IMR-90 (cell line): ENCODE results near the gene DHFR. TPM values are rescaled to one million over a fixed set of nuclear protein-coding genes. Genes with fewer than 3 reads are reported as not detected.

Source experiments
- ATAC-seq: fragments of 200-7000 bp; cut with Tn5 transposase; 2 replicates; pipeline ENCODE4 v1.9.1; 2020; ENCODE audit warnings: low read depth, mild to moderate bottlenecking, moderate library complexity
- BruUV-seq: library from RNA; stranded (reverse); fragments of 400-500 nt; replicated peaks from 2 replicates; lab custom pipeline; 2021; lab: Mats Ljungman, UMichigan
- CTCF ChIA-PET: fragments of 300-600 bp; formaldehyde crosslinking; extraction: SDS; loops from one replicate; lab custom pipeline; 2021; ENCODE audit warnings: antibody characterized with exemption; lab: Yijun Ruan, JAX
- POLR2A ChIA-PET: fragments of 300-600 bp; sonication (Branson Sonifier 250); formaldehyde crosslinking; loops from one replicate; lab custom pipeline; 2022; ENCODE audit warnings: antibody characterized with exemption; ENCODE audit not compliant: unreplicated experiment; lab: Charles Lee
- DNase-seq: peaks from one replicate; pipeline ENCODE4 v3.0.0; 2013
- H2AFZ ChIP-seq: replicated peaks from 2 replicates; pipeline ENCODE3; 2013; ENCODE audit warnings: low read length, mild to moderate bottlenecking; ENCODE audit not compliant: poor library complexity
- H2AK5ac ChIP-seq: 2 replicates; pipeline ENCODE4 v1.6.1; 2013; ENCODE audit warnings: low read depth, low read length, inconsistent platforms
- H2AK9ac ChIP-seq: replicated peaks from 2 replicates; pipeline ENCODE3; 2013; ENCODE audit warnings: mild to moderate bottlenecking, low read depth, low read length, moderate library complexity; ENCODE audit not compliant: poor library complexity
- H2BK120ac ChIP-seq: 2 replicates; pipeline ENCODE4 v1.6.1; 2013; ENCODE audit warnings: low read depth, low read length, inconsistent platforms
- H2BK15ac ChIP-seq: 3 replicates; pipeline ENCODE4 v1.6.1; 2013; ENCODE audit warnings: low read depth, low read length, inconsistent platforms
- H2BK20ac ChIP-seq: 2 replicates; pipeline ENCODE4 v1.6.1; 2013; ENCODE audit warnings: low read depth, mild to moderate bottlenecking, inconsistent platforms, low read length, moderate library complexity
- H2BK5ac ChIP-seq: 2 replicates; pipeline ENCODE4 v1.6.1; 2013; ENCODE audit warnings: mild to moderate bottlenecking, low read depth, low read length, inconsistent platforms; ENCODE audit not compliant: poor library complexity, severe bottlenecking
- H3K14ac ChIP-seq: replicated peaks from 2 replicates; pipeline ENCODE4 v1.6.1; 2013; ENCODE audit warnings: low read depth, low read length, inconsistent platforms
- H3K18ac ChIP-seq: 2 replicates; pipeline ENCODE4 v1.6.1; 2013; ENCODE audit warnings: low read depth, low read length, control low read depth
- H3K23ac ChIP-seq: 2 replicates; pipeline ENCODE4 v1.6.1; 2013; ENCODE audit warnings: low read depth, low read length, inconsistent platforms
- H3K27ac ChIP-seq: 2 replicates; pipeline ENCODE4 v1.5.1; 2013; ENCODE audit warnings: mild to moderate bottlenecking, control low read depth, low read length; ENCODE audit not compliant: insufficient read depth
- H3K27me3 ChIP-seq: 2 replicates; pipeline ENCODE4 v1.6.1; 2013; ENCODE audit warnings: low read length; ENCODE audit not compliant: control insufficient read depth, insufficient read depth
- H3K36me3 ChIP-seq: 2 replicates; pipeline ENCODE4 v1.6.1; 2013; ENCODE audit warnings: low read length, mixed read lengths; ENCODE audit not compliant: control insufficient read depth, insufficient read depth
- H3K4ac ChIP-seq: 2 replicates; pipeline ENCODE4 v1.6.1; 2013; ENCODE audit warnings: low read depth, low read length, inconsistent platforms
- H3K4me1 ChIP-seq: 2 replicates; pipeline ENCODE4 v1.6.1; 2013; ENCODE audit warnings: low read length, mixed read lengths; ENCODE audit not compliant: control insufficient read depth, insufficient read depth
- H3K4me2 ChIP-seq: 2 replicates; pipeline ENCODE4 v1.6.1; 2013; ENCODE audit warnings: low read depth, mild to moderate bottlenecking, control low read depth, low read length, moderate library complexity
- H3K4me3 ChIP-seq: 2 replicates; pipeline ENCODE4 v1.5.1; 2013; ENCODE audit warnings: low read depth, mild to moderate bottlenecking, control low read depth, low read length, moderate library complexity; ENCODE audit not compliant: insufficient read depth
- H3K56ac ChIP-seq: 2 replicates; pipeline ENCODE4 v1.6.1; 2013; ENCODE audit warnings: low read length, inconsistent platforms; ENCODE audit not compliant: insufficient read depth; ENCODE audit errors: extremely low read depth
- H3K79me1 ChIP-seq, 2 experiments: 2 replicates each; pipeline ENCODE4 v1.6.1; 2013; ENCODE audit warnings: low read length in 2 of 2, inconsistent platforms in 1 of 2, low read depth in 1 of 2
- H3K9ac ChIP-seq: 2 replicates; pipeline ENCODE4 v1.6.1; 2013; ENCODE audit warnings: low read depth, low read length, control low read depth
- H3K9me1 ChIP-seq: 2 replicates; pipeline ENCODE4 v1.6.1; 2013; ENCODE audit warnings: low read length, inconsistent platforms; ENCODE audit not compliant: insufficient read depth
- H3K9me3 ChIP-seq: 2 replicates; pipeline ENCODE4 v1.6.1; 2013; ENCODE audit warnings: low read length; ENCODE audit not compliant: control insufficient read depth, insufficient read depth
- H4K20me1 ChIP-seq: 2 replicates; pipeline ENCODE4 v1.6.1; 2013; ENCODE audit warnings: low read length, inconsistent platforms; ENCODE audit not compliant: insufficient read depth
- H4K5ac ChIP-seq: 2 replicates; pipeline ENCODE4 v1.6.1; 2013; ENCODE audit warnings: mild to moderate bottlenecking, low read depth, low read length, control low read depth
- H4K8ac ChIP-seq, 2 experiments: 2 replicates each; pipeline ENCODE4 v1.6.1; 2013; ENCODE audit warnings: low read depth in 2 of 2, low read length in 2 of 2, control low read depth in 1 of 2, inconsistent platforms in 1 of 2
- H4K91ac ChIP-seq: 2 replicates; pipeline ENCODE4 v1.6.1; 2013; ENCODE audit warnings: low read depth, low read length, inconsistent platforms; ENCODE audit not compliant: insufficient read depth
- RAD21 ChIP-seq: IDR thresholded peaks from 2 replicates; pipeline ENCODE4 v1.6.1; 2012; ENCODE audit warnings: low read length, improper control_type of control experiment
- WGBS, 2 experiments: methylation state at CpG; one replicate each; pipeline versions ENCODE4 v1.1.5 to v1.1.7; 2013; ENCODE audit warnings: missing lambda C conversion rate in 2 of 2; ENCODE audit not compliant: insufficient read length in 1 of 2; ENCODE audit errors: extremely low coverage in 2 of 2; 5-methylcytosine and 5-hydroxymethylcytosine counted together
- dilution Hi-C: fragments of 300-500 bp; cut with HindIII; formaldehyde crosslinking; loops from one replicate; pipeline ENCODE4 v1.14.3; 2018; ENCODE audit warnings: low sequenced_read_pairs; ENCODE audit not compliant: unreplicated experiment
- in situ Hi-C: fragments of 300-500 bp; cut with MboI; formaldehyde crosslinking; loops from 3 replicates; pipeline ENCODE4 v1.14.3; 2019; ENCODE audit warnings: low sequenced_read_pairs, inconsistent platforms, mixed read lengths
- intact Hi-C: fragments of 100-400 bp; cut with micrococcal nuclease; formaldehyde crosslinking; loops from 2 replicates; pipeline ENCODE4 v1.10.0; 2022
- polyA plus RNA-seq, 3 experiments: library from polyadenylated mRNA; depleted of rRNA; stranded (reverse); fragments of >200 nt; gene quantifications; 2 replicates each; pipeline ENCODE4 v1.2.3, GENCODE V29; 2012; ENCODE audit warnings: low replicate concordance in 1 of 3
- total RNA-seq: library from RNA; depleted of rRNA; stranded (reverse); fragments of >200 nt; gene quantifications from 2 replicates; pipeline ENCODE4 v1.2.3, GENCODE V29; 2012

Gene DHFR
- total and polyA plus RNA-seq, 2 of the 4 experiments (the other 2 are of a cell fraction), result 20.6 to 29.4 TPM

DNA sequence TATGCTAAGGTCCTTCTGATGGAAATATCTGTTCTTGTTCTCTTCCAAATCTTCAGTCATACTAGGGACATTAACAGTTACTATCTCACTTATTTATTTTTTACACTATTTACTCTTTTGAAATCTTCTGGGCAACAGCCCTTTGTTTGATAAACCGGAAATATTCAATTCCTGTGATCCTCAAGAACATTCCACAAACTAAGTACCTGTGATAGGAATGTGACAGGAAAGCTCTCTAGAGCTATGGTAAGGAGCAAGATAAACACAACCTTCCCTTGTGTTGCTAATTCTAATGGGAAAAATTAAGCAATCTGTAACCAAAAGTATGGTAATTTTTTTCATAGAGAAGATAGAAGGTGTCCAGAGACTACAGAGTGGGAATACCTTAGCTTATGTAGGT is 62.7 kb downstream of the DHFR start:
- no peak overlapping the region for H3K18ac ChIP-seq
- DNase-seq, result no peak
- H2AK9ac ChIP-seq, result no peak overlapping the region
- no peak overlapping the region for H2AFZ ChIP-seq
- no TSS peak for BruUV-seq
- H4K8ac ChIP-seq, result no peak overlapping the region
- ChIA-PET POLR2A (no interaction called here), CTCF (interaction anchor here (0.5 to 1.0 kb wide), 2 partner anchors 111 to 1005 kb away, joined by 3 read pairs; no protein-coding TSS in a partner anchor)
- H3K4me1 ChIP-seq, result no peaks in the 10 kb centered on the region
- no peak overlapping the region for H2BK20ac ChIP-seq
- intact Hi-C loops, result no loop called here
- no peak overlapping the region for H2BK120ac ChIP-seq
- H3K4me2 ChIP-seq, result no peak overlapping the region
- H4K5ac ChIP-seq, result no peak overlapping the region
- no peak overlapping the region for H2BK5ac ChIP-seq
- in situ Hi-C loops, result no loop called here
- TF ChIP-seq RAD21, result no peak
- no peak overlapping the region for H3K9ac ChIP-seq
- no peak overlapping the region for H3K56ac ChIP-seq
- H3K4me3 ChIP-seq, result no peak overlapping the region
- H3K36me3 ChIP-seq, result no peaks in the 10 kb centered on the region
- WGBS, 2 experiments, result no CpG with 5 or more reads among the region's 1 CpG
- H3K14ac ChIP-seq, result no peak overlapping the region
- H3K4ac ChIP-seq, result no peak overlapping the region
- no peak overlapping the region for H2BK15ac ChIP-seq
- H3K9me3 ChIP-seq, result no peaks in the 10 kb centered on the region
- ATAC-seq, result no peak
- H3K23ac ChIP-seq, result no peak overlapping the region
- dilution Hi-C loops, result no loop called here
- H3K27me3 ChIP-seq, result no peaks in the 10 kb centered on the region
- H3K9me1 ChIP-seq, result no peaks in the 10 kb centered on the region
- H3K27ac ChIP-seq, result no peak overlapping the region
- no peak overlapping the region for H2AK5ac ChIP-seq
- no peaks in the 10 kb centered on the region for H4K20me1 ChIP-seq
- no peaks in the 10 kb centered on the region for H3K79me1 ChIP-seq
- H4K91ac ChIP-seq, result no peak overlapping the region
